NCI-H1092 treated with DMSO at 0.1 percent for 48 hours (cell line): Measurements from ENCODE around the gene PREX1.

ENCODE experiments used
- DNase-seq: peaks from one replicate; lab custom pipeline; 2025; lab: John Stamatoyannopoulos, UW

The PREX1 gene

DNA sequence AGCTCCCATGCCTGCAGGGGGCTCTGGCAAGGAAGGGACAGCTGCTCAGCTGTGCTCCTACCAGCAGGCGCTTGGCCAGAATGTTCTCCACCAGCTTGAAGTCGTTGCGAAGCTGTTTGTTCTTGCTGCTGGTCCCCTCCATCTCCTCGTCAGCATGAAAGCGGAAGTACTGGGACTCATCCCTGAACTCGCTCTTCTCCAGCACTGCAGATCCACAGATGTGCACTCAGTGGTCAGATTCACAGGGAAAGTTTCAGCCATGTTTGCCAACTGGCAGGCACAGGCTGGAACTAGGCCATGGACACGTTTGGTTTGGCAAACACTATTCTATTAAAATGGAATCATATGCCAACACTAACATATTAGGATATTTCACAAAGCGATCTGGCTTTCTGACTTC is 167.9 kb downstream of the PREX1 start:
- peak; percentile 56 for DNase-seq

DNA sequence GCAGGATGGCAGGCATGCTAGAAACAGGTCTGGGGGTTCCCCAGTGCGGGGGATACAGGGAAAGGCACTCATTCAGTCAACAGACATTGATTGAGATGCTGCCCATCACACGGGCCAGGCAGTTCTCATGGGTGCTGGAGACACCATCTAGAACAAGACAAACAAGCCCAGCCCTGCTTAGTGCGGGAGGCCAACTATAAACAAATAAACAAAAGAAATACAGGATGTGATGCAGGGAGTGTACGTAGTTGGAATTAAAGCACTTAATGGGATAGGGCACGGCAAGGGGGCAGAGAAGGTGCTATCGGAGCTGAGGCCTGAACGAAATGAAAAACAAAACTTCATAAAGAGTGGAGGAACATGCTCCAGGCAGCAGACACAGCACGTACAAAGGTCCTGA is 169.3 kb downstream of the PREX1 start:
- DNase-seq = no peak

GRCh38 chr20:48658198-48658476 is 169.7 kb downstream of the PREX1 start:
- DNase-seq = no peak

DNA sequence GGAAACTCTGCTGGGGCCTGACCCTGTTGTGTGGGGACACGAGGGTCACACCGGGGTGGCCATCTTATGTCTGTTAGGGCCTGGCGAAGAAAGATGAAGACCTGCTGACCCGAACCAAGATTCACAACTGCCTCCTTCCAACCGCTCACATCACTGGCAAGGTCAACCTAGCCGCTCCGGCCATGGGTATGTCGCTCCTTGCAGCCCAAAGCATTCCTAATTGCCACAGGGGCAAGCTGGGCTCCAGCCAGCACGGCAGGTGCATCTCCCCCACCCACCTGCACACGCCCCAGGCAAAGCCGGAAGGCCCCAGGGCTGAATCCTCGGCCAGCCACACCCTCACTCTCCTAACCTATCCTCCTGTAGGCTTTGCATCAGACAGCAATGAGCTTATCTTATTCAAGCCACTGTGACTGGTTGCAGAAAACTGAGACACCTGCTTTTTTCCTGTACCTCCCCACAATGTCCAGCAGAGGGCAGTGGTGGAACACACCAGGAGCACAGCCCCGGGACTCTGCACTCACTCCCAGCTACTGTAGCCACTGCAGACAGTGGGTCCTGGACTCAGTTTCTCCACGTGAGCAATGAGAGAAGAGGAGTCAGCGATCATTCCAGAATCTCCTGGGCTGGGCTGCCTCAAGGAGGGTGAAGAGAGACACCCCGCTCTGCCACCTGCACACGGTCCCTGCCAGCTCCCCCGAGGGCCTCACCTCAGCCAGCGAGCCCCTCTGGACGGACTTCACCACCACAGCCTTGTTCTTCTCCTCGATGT is 170.2 kb downstream of the PREX1 start:
- peak; percentile 80 for DNase-seq

GRCh38 chr20:48656661-48657211 is 171.1 kb downstream of the PREX1 start:
- DNase-seq = no peak

DNA sequence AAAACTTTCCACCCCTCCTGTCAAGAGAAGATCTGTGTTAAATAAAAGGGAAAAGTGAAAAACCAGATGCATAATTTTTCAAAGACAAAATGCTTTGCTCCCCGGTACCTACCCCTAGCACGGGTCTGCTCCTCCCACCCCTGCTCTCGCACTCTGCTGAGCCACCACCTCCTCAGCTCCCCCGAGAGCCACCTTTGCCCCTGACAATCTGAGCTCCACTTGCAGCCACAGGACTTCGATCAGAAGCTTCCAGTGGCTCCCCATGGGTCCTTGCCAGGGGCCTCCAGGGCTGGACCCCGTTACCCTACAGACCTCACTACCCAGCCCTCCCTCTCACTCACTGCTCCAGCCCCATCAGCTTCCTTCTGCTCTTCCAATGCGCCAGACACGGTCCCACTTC is 171.7 kb downstream of the PREX1 start:
- no peak for DNase-seq

- no peak for DNase-seq
These were observed 174.1 kb downstream of the PREX1 start for GRCh38 chr20:48653706-48654051.

DNA sequence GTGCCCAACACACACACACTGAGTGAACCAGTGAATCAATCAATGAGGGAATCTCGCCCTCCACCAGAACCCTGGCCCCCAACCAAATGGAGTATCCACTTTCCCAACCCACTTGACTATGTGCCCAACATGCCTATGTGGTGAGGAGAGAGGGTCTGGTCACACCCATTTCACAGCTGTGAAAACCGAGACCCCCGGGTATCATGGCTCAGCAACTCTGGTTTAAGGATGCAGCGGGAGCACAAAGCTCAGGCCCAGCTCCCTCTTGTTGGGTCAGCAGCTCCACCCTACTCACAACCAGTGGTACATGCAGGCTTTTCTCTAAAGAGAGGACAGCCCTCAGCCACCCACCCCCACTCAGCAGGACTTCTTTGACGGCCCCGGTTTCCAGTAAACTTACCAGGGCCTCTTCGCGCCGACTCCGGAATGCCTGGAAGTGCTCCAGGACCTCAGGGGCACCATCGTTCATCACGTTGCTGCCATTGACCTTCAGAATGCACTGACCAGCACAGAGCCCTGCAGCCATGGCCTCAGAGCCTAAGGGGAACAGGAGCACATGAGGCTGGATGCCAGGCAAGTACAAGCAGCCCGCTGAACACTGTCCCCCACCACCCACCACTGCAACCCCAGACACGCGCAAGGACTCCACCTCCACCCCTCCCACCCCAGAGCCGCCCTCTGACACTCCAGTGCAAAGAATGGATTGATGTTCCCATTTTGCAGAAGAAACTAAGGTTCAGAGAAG is 174.7 kb downstream of the PREX1 start:
- DNase-seq = no peak

DNA sequence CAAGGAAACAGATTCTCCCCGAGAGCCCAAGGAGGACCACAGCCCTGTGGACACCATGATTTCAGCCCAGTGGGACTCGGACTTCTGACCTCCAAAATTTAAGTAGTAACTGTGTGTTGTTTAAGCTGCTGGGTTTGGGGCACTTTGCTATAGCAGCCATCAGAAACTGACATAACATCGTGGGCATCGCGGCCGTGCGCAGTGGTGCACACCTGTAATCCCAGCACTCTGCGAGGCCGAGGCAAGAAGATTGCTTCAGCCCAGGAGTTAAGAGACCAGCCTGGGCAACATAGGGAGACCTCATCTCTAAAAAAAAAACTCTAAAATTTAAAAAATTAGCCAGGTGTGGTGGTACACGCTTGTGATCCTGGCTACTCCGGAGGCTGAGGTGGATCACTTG is 175.8 kb downstream of the PREX1 start:
- DNase-seq = no peak

DNA sequence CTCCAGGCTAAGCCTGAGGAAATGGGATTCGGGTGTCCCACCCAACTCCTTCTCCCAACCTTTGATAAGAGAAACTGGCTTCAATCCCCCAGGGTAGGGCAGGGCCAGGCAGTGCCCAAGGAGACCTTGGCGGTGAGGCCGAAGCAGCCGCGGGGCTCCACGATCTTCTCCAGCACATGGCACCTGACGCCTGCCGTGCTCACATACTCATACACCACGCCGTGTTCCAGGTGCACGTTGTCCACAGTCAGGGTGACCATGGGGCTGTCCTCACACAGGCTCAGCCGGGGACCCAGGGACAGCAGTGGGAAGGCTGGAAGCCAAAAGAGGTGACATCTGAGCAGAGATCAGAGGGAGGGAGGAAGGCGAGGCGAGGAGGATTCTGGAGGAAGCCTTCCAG is 176.5 kb downstream of the PREX1 start:
- DNase-seq = no peak

DNA sequence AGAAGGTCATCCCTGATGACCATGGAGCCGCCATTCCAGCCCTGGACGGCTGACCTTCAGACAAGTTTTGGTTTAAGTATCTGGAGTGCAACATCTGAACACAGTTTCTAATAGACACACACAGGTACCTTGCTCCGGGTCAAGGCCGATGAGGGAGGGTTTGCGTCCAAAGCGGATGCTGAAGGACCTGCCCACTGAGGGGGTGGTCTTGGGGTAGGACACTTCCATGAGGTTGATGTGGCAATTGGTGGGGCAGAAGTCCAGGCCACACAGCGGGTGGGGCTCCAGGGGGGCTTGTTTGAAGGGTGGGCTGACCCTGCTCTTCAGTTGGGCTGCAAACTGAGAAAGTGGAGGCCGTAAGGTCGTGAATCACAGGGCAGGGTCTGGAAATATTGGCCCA is 177.9 kb downstream of the PREX1 start:
- DNase-seq = no peak

- no peak for DNase-seq
These were observed 178.6 kb downstream of the PREX1 start for GRCh38 chr20:48649104-48649626.

GRCh38 chr20:48648482-48649051 is 179.2 kb downstream of the PREX1 start:
- no peak for DNase-seq

GRCh38 chr20:48647858-48648257 is 179.9 kb downstream of the PREX1 start:
- DNase-seq = no peak

DNA sequence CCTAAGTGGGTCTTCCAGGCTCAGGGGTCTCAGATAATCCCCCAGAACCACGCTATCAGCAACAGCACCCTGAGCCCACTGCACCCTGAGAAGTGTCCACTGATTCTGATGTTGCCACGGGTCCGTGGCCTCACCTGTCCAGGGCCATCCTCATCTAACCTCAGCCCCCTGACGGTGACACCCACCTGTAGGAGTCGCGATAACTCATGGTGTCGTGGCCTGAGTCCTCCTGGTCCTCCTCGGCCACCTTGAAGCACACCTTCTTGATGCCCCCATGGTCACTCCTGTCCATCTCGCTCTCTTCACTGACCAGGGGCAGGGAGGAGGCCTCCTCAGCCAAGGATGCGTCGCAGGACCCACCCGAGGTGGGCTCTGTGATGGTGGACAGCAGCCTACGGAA is 182.1 kb downstream of the PREX1 start:
- no peak for DNase-seq

DNA sequence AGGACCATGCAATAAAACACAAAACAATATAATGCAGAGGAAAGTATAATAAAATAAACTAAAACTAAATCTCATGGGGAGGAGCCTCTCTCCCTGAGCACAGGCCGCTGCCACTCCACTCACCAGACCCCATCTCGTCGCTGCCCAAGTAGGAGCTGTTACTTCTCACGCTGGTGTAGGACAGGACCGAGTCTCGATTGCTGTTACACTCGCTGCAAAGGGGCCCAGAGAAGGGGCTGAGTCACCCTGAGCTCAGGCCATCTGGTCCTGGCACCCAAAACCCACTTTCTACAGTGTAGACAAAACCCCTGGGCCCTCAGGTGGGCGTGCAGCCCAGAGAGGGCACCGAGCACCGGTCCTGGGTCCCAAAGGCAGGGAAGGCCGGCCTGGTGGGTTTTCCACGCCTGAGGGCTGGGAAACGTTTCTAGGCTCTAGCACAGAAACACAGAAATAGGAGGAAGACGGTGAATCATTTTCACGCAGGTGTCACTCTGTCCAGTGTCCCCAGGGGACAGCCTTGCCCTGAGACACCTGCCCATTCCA is 183.4 kb downstream of the PREX1 start:
- DNase-seq = no peak

DNA sequence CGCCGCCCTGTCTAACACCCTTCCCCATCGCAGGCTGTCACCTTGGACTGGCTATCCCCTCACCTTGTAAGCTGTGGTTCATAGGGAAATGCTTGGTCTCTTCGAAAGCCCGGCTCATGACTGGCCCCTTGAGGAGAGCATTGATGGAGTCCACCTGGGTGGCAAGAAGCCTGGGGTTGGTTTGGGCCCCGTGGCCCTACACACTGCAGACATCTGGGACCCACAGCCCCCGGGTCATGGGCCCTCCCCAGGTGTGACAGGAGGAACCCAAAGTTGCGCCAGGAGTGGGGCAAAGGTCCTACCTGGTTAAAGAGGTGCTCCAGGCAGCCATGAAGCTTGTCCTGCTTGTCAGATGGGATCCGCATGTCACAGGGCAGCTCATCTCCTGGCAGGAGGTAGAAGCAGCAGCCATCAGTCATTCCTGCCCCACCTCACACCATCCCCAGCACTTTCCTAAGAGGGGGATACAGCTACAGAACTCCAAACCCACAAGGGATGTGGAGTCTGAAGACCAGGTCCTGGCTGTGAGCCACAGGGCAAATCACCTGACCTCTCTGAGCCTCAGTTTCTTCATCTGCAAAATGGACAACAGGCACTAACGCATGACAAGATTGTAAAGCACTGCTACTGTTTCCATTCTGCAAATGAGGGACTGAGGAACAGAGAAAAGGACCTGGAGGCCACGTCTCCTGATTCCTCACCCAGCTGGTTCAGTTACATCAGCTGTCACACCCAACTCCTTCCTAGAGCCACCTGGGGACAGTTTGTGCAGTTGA is 185.5 kb downstream of the PREX1 start:
- DNase-seq = no peak

DNA sequence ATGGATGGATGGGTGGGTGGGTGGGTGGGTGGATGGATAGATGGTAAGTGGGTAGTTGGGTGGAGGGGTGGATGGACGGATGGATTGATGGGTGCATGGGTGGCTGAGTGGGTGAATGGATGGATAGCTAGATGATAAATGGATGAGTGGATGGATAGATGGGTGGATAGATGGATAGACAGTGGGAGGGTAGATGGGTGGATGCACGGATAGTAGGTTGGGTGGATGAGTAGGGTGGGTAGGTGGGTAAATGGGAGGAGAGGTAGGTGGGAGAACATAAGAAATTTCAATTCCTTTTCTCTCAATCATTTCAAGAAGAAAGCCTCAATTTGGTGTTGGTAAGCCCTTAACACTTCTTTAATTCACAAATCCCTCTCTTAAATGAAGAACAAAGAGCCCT is 186.9 kb downstream of the PREX1 start:
- no peak for DNase-seq

GRCh38 chr20:48639899-48640298 is 187.9 kb downstream of the PREX1 start:
- DNase-seq = no peak

DNA sequence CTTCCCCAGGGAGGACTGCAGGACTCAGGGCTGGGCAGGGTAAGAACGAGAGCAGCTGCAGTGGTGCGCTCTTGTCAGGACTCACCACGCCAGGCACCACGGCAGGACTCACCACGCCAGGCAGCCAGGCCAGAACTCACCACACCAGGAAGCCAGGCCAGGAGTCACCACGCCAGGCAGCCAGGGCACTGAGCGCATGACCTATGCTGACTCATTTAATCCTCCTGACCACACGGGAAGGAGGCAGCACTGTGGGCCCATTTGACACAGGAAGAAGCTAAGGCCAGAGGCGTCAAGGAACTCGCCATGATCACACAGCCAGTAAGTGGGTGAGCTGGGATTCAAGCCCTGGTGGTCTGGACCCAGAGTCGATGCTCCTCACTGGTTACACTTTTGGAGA is 189.3 kb downstream of the PREX1 start:
- DNase-seq = no peak

DNA sequence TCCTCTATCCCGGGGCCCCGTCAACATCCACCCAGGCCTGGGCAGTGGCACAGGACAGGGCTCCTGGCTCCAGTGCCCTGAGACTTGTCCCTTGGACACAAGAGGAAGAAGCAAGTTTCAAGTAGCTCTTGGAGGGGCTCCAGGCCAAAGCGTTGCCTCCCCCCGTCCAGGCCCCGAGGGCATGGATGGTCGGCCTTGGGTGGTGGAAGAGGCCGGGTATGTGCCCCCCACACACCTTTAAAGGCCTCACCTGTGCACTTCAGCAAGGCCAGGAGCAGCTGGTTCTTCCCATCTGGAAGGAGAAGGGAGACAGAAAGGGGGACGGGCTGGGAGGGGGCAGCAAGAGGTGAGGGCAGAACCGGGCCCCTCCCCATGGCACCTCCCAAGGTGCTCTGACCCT is 190.3 kb downstream of the PREX1 start:
- no peak for DNase-seq

DNA sequence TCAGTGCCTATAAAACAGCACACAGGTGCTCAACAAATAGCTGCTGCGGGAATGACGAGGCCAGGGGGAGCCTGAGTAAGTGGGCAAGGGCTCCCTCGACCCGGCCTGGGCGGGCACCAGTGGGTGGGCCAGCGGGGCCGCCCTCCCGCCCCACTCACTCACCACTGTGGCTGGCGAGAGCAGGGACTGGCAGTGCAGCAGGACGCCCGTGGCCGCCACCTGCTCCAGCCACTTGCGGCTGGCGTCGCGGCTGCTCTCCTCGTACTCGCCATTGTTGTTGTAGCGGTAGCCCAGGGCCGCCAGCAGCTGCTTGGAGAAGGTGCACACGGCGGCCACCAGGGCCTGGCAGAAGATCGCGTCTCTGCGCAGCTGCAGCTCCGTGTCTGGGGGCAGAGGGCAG is 191.5 kb downstream of the PREX1 start:
- peak; percentile 28 for DNase-seq
